Fibroblast of skin of right biceps (primary cell): ENCODE data around the gene OR2F1.

Experiments
- DNase-seq: peaks from one replicate; pipeline ENCODE4 v3.0.0-alpha.2; 2013

Gene OR2F1, protein sequence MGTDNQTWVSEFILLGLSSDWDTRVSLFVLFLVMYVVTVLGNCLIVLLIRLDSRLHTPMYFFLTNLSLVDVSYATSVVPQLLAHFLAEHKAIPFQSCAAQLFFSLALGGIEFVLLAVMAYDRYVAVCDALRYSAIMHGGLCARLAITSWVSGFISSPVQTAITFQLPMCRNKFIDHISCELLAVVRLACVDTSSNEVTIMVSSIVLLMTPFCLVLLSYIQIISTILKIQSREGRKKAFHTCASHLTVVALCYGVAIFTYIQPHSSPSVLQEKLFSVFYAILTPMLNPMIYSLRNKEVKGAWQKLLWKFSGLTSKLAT

DNA sequence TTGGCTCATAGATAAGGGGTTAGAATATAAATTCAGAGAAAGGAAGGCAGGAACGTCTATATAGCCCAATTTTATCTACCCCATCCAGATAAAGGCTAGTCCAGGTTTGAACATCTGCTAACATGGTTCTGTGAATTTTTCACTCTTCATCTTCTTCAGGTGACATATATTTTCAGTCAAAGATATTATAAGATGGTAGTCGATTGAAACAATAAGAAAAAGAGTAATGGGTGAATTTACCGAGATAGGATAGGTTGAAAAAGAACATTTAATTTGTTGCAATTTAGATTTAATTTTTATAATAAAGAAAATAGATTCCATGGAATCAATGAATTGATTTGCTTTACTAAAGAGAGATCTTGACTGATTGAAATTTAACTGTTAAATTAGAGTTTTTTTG, at the start of gene OR2F1:
Gene OR2F1, plus strand, starts transcription at position 301 of the 400 bp plus-strand sequence. CDS start 5,127 bp downstream, outside the sequence.
- DNase-seq, result no peak

DNA sequence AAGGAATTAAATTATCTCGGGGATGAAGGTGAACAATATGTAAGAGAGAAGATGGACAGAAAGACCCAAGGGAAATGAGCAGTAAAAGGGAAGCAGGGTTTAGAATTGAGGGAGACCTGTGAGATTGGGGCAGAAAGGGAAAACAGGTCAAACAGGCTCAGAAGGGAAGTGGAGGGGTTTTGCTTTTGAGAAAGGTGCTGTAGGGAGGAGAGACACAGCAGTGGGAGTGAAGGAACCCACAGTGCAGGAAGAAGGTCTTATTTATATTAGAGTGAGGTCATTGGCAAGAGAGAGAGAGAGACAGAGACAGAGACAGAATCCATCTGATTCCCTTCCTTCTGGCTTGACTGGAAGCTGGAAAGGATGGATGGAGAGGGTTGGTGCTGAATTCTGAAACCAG, 49.1 kb upstream of the OR2F1 start:
- DNase-seq, result no peak

DNA sequence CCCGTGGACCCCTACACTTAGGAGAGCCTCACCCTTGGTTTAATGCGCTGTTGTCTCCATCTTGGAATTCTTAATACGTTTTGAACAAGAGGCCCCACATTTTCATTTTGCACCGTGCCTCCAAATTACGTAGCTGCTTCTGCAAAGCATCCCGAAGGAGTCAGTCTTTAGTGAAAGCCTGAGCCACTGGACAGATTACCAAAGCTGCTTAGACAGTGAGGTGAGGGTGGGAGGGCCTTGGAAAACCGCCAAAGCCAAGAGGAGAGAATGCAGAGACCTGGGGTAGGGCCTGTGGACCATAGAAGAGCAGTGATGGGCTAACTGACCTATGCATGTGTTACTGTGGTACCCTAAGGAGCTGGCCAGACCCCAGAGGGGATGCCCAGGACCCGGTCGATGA, 48.5 kb upstream of the OR2F1 start:
- DNase-seq, result no peak

DNA sequence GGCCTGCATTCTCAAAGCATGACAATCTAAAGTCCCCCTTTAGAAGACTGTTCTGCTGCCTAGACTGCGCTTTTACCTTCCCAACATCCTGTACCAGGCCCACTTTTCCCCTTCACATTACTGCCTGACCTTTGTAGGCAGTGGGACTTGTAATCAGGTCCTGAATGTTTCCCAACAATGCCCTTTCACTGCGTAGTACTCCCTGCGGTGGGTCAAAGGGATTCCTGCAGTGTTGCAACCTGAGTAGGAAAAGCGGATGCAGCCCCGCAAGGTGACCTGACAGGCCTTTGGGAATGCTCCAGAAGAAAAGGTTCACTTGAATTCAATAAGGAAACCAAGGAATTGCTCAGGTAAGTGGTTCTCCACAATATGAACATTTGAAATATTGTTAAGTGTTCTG, 47.7 kb upstream of the OR2F1 start:
- DNase-seq, result no peak

DNA sequence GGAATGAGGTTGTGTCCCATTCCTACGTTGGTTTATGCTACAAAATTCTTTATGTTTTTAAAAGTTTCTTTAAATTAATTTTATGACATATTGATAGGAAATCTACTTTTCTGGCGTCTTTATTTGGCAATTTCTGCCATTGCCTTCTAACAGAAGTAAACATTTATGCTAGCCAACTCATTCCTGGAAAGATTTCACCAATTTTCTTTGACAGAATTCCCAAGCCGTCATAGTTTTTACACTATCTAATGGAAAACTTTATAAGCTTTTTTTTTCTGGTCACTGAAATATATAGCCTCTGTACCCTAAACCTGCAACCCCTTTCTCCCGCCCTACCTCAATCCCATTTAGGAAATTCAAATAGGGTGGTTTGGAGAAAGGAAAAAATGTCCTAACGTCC, 46.5 kb upstream of the OR2F1 start:
- no peak for DNase-seq

DNA sequence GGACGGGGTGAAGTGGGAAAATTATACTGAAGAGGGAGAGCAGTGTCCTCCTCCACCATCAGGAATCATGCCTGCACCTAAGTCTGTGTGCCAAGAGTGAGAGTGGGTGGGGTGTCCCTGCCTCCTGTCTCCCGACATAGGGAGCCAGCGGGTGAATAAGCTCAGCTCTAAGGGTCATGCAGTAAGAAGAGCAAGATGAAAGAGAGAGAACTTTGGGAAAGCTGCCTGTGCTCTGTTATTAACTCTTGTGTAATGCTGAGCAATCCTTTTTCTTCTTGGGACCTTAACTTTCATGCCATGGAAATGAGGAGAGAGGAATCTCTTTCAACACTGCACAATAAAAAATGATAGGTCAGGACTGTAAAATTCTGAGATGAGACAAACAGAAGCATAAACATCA, 44.8 kb upstream of the OR2F1 start:
- peak; percentile 22 for DNase-seq

DNA sequence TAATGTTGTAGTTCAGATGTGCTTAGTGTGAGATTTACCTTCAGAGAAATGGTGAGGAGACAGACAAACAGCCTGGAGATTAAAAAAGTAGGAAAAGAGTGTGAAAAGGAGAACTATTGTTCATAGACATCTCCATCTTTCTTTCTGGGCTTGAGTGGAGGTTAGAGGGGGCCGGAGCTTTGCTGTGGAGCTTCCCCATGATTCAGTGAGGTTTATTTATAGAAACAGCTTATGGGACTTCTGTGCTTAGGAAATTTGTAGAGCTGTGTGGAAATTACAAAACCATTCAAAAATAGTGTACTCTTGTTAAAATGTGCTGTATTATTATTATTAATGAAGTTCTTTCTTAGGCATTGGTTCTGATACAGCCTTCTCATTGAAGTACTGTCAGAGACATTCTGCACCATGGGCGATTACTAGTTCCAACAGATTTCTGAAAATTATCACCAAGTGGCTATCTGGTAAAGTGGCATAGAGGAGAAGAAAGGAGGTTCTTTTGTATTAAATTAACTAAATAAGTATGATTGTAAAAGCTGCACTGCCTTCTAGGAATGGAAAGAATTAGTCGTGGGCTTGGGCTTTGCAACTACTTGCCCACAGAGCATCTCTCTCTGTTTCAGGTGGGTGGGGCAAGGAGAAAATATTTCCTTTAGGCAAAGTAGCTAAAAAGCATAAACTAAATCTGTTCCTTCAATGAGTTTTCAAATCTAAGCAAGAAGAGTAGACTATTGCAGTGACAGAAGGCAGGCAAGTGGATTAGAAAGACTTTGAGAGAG, 44.0 kb upstream of the OR2F1 start:
- no peak for DNase-seq

DNA sequence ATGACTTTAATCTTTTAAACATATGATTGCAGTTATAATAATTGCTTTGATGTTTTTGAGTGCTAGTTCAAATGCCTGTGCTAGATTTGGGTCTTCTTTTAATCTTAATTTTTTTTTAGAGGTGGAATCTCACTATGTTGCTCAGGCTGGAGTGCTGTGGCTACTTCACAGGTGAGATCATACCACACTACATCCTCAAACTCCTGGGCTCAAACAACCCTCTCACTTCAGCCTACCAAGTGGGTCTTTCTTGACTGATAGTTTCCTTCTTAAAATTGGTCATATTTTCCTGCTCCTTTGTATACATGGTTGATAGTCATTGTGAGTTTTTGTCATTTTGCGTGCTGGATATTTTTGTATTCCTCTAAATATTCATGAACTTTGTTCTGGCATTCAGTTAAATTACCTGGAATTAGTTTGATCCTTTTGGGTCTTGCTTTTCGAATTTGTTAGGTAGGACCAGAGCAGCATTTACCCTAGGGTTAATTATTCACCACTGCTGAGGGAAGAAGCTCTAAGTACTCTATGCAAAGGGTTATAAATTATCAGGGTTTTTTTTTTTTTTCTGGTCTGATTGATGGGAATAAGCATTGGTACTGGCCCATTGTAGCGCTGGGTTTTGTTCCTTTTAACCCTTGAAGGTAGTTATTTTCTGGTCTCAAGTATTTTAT, 40.6 kb upstream of the OR2F1 start:
- no peak for DNase-seq

DNA sequence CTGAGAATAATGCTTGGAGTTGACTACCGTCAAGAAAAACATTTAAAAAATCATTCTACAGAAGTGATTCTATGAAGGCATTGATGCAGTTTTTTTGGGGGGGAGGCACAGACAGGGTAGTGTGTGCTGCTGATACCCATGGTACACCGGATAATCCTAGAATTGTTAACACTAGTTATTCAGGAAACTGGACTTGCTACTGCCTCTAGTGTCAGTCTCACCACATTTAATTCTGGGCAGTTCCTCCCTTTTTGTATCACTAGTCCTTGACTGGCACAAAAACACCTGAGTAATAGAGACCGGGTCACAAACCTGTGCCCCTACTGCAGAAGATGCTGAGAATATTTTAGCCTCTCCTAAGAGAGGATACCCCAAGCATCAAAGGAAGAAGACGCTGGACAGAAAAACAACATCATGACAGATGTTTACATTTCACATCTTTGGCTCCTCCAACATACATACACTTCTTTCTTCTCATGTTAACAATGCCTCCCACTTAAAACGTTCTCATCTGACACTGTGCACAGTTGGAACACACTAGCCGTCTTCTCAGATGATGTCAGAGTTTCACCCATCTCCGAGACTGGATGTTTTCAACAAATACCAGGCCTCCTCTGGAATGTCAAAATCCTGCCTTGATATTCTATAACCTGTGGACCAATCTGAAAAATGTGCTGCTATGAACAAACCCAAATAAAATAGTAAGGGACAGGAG, 39.5 kb upstream of the OR2F1 start:
- DNase-seq, result no peak

DNA sequence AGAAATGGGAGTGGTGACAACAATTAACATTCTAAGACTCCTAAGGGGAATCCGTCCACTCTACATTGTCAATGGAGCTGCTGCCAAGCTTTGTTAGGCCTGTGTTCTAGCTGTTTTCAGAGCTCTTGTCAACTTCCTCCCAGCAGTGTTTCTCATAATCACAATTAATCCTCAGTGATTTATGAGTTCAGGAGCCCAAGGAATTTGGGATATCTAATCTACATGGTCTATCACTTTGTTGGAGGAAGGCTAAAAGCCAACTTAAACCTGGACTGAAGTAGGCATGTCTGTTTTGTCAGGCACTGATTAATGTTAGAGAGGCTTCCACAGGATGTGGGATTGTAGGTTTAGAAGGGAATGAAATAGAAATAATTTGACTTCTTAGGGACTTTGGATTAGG, 29.8 kb upstream of the OR2F1 start:
- no peak for DNase-seq

DNA sequence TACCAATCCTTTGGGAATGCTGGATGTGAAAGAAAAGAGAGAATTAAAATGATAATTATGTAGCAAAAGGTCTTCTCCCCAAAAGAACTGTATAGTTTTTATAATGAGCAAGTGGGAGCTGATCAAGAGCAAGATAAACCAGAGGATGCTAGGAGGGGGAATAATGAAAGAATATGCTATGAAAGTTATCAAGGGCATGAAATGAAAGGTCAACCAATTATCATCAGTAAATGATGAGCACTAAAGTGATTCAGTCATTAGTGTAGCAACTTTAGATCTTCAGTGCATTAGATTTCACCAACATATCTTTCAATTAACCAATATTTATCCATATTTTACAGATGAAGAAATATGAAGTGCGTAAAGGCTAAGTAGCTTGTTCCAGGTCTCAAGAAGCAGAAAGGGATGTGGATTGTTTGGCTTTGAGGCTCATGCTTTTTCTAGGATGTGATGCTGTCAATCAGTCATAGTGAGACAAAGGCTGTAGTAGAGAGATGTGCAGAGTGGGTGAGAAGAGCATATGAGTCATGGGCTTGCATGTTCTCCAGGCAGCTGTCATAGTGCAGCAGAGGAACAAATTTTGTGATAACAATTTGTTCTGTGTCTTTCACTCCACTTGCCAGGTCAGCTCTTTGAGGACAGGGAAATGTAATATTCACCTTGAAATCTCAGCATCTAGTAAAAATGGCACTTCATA, 25.3 kb upstream of the OR2F1 start:
- no peak for DNase-seq

DNA sequence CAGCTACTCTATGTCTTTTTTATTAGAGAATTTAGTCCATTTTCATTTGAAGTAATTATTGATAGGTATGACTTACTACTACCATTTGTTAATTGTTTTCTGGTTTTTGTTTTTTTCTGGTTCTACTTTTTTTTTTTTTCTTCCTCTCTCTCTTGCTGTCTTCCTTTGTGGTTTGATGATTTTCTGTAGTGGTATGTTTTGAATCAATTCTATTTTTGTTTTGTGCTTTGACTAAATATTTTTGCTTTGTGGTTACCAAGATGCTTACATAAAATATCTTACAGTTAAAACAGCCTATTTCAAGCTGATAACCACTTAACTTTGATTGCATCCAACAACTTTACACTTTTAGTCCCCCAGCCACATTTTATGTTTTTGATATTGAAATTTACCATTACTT, 22.9 kb upstream of the OR2F1 start:
- no peak for DNase-seq

DNA sequence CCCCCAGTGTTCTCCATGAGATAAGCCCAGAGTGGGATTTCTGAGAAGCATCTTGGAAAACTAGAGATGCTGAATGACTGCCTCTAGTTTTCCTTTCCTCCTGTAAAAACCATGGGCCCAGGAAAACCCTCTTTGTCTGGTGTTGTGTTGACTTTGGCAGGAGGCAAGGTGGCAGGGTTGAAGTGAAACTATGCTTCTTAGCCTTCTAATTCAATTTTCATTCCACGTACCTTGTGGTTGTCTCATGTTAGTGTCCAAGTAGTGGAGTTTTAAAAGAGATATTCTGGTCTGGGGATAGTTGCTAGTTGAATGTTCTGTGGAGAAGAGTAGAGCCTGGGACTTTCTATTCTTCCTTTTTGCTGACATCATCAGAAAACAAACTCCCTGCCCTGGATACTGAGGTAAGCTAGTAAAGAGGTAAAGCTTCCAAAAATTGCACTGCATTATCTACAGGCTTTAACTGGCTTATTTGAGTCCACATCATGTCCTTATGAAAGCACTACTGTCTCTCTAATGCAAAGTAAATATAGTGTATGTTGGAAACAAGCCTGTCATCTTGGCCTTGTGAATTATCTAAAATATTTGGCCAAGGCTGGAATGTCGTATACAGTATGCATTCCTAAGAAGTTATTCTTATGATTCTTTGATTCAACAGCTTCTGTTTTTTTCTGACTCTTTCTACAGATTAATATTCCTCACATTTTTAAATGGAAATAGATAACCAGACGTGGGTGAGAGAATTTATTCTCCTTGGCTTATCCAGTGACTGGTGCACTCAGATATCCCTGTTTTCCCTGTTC, 19.9 kb upstream of the OR2F1 start, which contains the start of gene OR2F2:
Gene OR2F2, plus strand, starts transcription at position 708 of the 800 bp plus-strand sequence. Its CDS starts 0 bp downstream, at position 708.
- peak; percentile 70 for DNase-seq

DNA sequence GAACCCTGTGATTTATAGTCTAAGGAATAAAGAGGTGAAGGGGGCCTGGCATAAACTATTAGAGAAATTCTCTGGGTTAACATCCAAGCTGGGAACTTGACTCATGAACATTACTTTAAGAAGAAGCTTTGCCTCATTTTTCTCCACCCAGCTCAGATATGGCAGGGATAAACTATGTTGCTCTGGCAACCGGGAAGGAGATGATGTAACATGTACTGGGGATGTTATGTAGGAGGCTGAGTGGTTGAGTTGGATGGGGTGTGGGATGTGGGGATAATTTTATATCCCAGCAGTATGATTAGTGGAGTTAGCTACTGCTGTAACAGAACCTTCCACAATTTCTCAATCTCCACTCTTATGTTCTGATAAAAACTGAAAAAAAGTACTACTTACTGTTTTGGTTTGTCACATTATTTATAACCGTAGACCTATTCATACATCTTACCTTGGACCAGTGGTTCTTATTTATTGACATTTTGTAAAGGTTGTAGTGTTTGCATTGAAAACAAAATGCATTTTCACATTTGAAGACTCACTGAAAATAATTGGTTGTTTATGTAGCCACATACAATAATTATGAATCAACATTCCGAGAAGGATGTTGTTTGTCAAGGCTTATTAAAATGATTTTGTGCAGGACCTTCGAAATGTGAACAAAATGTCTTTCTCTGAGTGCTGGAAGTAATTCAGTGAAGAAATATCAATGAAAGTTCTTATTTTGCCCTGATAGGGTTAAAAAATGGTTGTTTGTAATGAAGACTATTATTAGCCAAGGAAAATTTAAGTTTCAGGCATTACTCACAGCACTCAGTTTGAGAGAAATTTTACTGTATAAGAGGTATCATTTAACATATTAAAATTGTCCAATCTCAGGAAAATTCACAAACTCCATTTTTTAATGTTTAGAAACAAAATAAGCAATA, 18.3 kb upstream of the OR2F1 start:
- DNase-seq, result peak; percentile 70

DNA sequence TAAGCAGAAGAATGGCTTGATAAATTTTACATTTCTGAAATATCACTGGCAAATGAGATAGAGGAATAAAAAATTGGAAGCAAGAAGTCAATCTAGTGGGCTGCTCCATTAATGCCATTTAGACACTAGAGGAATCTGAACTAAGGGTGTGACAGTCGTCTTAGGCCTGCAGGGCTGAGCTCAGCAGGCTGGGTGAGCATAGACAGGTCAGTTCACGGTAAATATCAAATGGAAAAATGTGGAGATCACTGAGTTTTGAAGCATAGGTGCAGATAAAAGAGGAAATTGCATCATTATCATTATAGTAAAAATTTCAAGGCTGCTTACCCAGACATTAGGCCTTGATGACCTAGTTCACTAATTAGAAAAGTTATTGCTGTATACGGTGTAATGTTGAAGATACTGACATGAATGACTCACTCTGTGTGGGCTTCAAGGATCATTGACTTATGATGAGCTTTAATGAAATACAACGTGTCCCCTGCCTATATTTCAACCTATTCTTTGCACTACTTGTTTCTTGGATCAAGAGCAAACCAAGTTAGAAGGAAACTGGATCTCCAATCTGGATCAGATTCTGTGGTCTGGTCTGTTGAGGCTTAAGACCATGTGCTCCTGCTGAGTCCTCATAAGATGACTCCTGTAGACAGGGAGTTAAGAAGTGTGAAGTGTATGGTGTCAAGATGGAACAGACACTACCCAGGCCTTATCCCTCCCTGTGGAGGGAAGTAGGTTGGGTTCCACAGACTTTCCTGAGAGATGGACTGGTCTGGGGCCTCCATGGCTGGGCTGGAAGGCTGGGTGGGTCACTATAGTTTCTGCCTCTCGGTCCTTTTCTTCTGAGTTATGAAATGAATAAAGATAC, 16.0 kb upstream of the OR2F1 start:
- no peak for DNase-seq

DNA sequence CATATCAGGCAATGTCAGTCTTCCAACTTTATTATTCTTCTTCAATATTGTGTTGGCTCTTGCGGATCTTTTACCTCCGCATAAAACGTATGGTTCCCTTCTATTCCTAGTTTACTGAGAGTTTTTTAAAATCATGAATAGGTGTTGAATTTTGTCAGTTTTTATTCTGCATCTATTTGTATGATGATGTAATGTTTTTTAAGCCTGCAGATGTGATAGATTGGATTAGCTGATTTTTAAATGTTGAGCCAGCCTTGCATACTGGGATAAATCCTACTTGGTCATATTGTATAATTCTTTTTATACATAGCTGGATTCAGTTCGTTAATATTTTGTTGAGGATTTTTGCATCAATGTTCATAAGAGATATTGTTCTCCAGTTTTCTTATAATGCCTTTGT, 9.2 kb upstream of the OR2F1 start:
- no peak for DNase-seq

DNA sequence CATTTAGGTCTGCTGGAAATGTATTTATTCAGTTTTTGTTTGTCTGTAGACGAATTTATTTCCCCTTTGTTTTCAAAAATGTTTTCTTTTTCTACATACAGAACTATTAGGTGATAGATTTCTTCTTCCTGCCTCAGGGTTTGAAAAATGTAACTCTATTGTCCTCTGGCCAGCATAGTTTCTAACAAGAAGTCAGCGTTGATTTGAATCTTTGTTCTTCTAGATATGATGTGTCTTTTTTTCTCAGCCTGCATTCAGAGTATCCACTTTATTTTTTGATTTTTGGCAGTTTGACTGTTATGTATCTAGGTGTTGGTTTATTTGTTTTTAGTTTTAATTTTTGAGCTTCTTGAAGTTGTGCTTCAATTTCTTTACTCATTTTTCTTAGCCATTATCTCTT, 7.5 kb upstream of the OR2F1 start:
- no peak for DNase-seq

DNA sequence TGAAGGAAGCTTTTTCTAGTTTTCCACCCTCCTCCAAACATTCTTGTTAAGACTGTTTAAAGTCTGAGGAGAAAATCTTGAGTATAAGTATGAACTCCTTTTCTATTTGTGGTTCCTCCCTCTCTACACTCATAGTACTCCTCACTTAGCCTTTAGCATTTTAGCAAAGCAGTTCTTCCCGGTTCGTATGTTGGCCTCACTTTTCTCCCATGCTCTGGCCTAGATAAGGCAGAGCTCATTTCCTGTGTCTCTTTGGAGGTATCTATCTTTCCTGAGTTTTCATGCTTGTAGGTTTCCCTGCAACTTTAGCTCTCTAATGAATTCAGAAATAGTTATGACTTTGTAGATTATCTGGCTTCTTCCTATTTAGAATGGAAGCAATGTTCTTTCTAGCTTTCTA, 5.9 kb upstream of the OR2F1 start:
- DNase-seq, result no peak

DNA sequence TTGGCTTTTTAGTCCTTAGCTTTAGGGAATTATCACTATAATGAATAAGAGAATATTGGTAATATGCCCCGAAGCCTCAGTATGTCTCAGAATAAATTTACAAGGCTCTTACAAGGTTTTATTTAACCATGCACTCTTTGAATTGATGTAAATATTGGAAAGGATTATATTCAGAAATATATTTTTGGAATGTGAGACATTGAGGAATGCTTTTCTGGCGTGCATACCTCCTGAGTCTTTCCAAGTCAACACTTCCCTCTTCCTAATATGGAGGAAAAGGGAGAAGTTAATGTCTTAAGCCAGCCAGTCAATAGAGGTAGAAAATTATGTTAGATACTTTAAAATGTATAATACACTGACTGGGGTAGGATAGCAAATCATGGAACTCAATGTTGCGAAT, 1.2 kb upstream of the OR2F1 start:
- DNase-seq, result no peak

DNA sequence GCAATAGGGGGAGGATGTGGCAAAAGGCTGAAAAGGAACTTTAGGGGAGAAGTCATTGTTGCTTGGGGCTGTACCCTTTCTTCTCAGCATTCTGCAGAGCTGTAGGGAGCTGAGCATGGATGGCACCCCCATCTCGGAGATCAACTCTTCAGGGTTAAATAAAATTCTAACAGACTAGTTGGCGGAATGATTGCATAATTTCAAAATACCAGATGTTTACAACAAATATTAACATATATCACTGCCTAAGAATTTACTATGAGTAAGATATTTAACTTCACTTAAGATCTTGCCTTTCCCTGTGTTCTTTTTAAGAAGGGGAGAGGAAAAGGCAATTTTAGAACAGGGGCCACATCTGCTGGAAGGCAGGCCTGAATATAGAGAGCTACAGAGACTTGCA, 509 bp upstream of the OR2F1 start:
- DNase-seq, result no peak
